Gastroesophageal sphincter (tissue), 3 donors: ENCODE data around the gene MICU2.

ENCODE experiments used
- CTCF ChIP-seq, 4 experiments: fragments of 200-600 bp in 2 of 4; fragments of 450-650 bp in 2 of 4; sonication (generic) in 1 of 4; IDR thresholded peaks; one replicate each; pipeline ENCODE4 v1.5.1; 2017 to 2019; ENCODE audit warnings: antibody characterized with exemption in 4 of 4, mild to moderate bottlenecking in 2 of 4, moderate library complexity in 2 of 4
- EP300 ChIP-seq: sonication (generic); formaldehyde crosslinking; IDR thresholded peaks from one replicate; pipeline ENCODE4 v1.6.1; 2017; ENCODE audit warnings: antibody characterized with exemption, mild to moderate bottlenecking
- POLR2A ChIP-seq, 2 donors: fragments of 450-650 bp; IDR thresholded peaks; one replicate each; pipeline ENCODE4 v1.6.1; 2017; ENCODE audit warnings: antibody characterized with exemption in 2 of 2, mild to moderate bottlenecking in 2 of 2, moderate library complexity in 1 of 2
- POLR2AphosphoS5 ChIP-seq: sonication (generic); formaldehyde crosslinking; IDR thresholded peaks from one replicate; pipeline ENCODE4 v1.6.1; 2017; ENCODE audit warnings: antibody characterized with exemption

GRCh38 chr13:21458451-21458812, 145.5 kb downstream of the MICU2 start:
- TF ChIP-seq POLR2AphosphoS5 (no peak), POLR2A (IDR thresholded peaks at IDR 0.05) (no peak), CTCF (IDR thresholded peaks at IDR 0.05) (no peak), EP300 (no peak)
